ENCODE results near the gene MACROD2. TPM values are rescaled to one million over a fixed set of nuclear protein-coding genes. Genes with fewer than 3 reads are reported as not detected.

MACROD2 gene
- total RNA-seq, 1 donor from 2014 or later = 0.23 TPM

GRCh38 chr20:14526891-14527290, 531.6 kb downstream of the MACROD2 start:
- H3K4me3 ChIP-seq (ENCODE audit: low read depth, low read length) = no peak overlapping the region
- TF ChIP-seq CTCF (conservative IDR thresholded peaks at IDR 0.05; ENCODE audit: low read depth, low read length) = no peak
- DNase-seq (ENCODE audit: low read depth) = no peak

- H3K4me3 ChIP-seq (ENCODE audit: low read depth, low read length) = no peak overlapping the region
- no peak for DNase-seq (ENCODE audit: low read depth)
- TF ChIP-seq CTCF (conservative IDR thresholded peaks at IDR 0.05; ENCODE audit: low read depth, low read length) = no peak
Measured at GRCh38 chr20:14531786-14532185, 536.5 kb downstream of the MACROD2 start.

- TF ChIP-seq CTCF (conservative IDR thresholded peaks at IDR 0.05; ENCODE audit: low read depth, low read length) = no peak
- H3K4me3 ChIP-seq (ENCODE audit: low read depth, low read length) = no peak overlapping the region
- DNase-seq (ENCODE audit: low read depth) = no peak
Measured at GRCh38 chr20:14536738-14537137, 541.4 kb downstream of the MACROD2 start.

- no peak for TF ChIP-seq CTCF (conservative IDR thresholded peaks at IDR 0.05; ENCODE audit: low read depth, low read length)
- no peak overlapping the region for H3K4me3 ChIP-seq (ENCODE audit: low read depth, low read length)
- DNase-seq (ENCODE audit: low read depth) = no peak
Measured at GRCh38 chr20:14538433-14538832, 543.1 kb downstream of the MACROD2 start.

- H3K4me3 ChIP-seq (ENCODE audit: low read depth, low read length) = no peak overlapping the region
- DNase-seq (ENCODE audit: low read depth) = no peak
- TF ChIP-seq CTCF (conservative IDR thresholded peaks at IDR 0.05; ENCODE audit: low read depth, low read length) = no peak
Measured at GRCh38 chr20:14543040-14543439, 547.7 kb downstream of the MACROD2 start.

GRCh38 chr20:14544688-14545087, 549.4 kb downstream of the MACROD2 start:
- TF ChIP-seq CTCF (conservative IDR thresholded peaks at IDR 0.05; ENCODE audit: low read depth, low read length) = no peak
- no peak overlapping the region for H3K4me3 ChIP-seq (ENCODE audit: low read depth, low read length)
- no peak for DNase-seq (ENCODE audit: low read depth)

- no peak for TF ChIP-seq CTCF (conservative IDR thresholded peaks at IDR 0.05; ENCODE audit: low read depth, low read length)
- no peak overlapping the region for H3K4me3 ChIP-seq (ENCODE audit: low read depth, low read length)
- DNase-seq (ENCODE audit: low read depth) = no peak
Measured at GRCh38 chr20:14550655-14551054, 555.3 kb downstream of the MACROD2 start.

All from epithelial cell of proximal tubule (primary cell).